AG09309 (cell line): ENCODE measurements around the gene YY1.
A peak's percentile ranks its signal among the peaks of the same experiment; 100 is the strongest.

Experiments used
- DNase-seq: peaks from one replicate; pipeline ENCODE4 v3.0.0-alpha.2; 2010; ENCODE audit warnings: low read depth
- H3K4me3 ChIP-seq: 2 replicates; pipeline ENCODE4 v1.5.1; 2011; ENCODE audit warnings: mild to moderate bottlenecking, low read depth, low read length, moderate library complexity; ENCODE audit not compliant: control insufficient read depth
- TF ChIP-seq, protein P1 (sequence below): IDR thresholded peaks from 2 replicates; pipeline ENCODE4 v1.5.1; 2011; ENCODE audit warnings: mild to moderate bottlenecking, low read depth, low read length, inconsistent platforms; ENCODE audit not compliant: insufficient read depth, control insufficient read depth; ENCODE audit errors: missing control alignments

YY1 gene

DNA sequence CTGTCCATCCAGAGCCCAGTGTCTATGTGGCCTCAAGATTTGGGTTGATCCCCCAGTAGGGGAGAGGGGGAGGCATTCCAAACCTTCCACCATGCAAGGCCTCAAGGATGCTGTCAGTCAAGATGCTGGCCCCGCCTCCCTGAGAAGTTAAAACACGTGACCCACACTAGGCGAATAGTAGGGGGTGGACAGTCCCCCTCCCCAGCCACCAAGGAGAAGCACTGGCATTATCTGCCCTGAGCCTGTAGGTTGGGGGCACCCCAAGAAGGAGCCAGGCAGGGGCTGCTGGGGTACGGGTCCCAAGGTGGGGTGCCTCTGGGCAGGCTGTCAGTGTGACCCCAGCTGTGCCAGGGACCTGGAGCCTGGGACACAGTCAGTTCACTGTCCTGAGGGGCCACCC is 65.0 kb downstream of the YY1 start:
- no peak overlapping the region for H3K4me3 ChIP-seq
- DNase-seq = no peak
- TF ChIP-seq, protein P1, sequence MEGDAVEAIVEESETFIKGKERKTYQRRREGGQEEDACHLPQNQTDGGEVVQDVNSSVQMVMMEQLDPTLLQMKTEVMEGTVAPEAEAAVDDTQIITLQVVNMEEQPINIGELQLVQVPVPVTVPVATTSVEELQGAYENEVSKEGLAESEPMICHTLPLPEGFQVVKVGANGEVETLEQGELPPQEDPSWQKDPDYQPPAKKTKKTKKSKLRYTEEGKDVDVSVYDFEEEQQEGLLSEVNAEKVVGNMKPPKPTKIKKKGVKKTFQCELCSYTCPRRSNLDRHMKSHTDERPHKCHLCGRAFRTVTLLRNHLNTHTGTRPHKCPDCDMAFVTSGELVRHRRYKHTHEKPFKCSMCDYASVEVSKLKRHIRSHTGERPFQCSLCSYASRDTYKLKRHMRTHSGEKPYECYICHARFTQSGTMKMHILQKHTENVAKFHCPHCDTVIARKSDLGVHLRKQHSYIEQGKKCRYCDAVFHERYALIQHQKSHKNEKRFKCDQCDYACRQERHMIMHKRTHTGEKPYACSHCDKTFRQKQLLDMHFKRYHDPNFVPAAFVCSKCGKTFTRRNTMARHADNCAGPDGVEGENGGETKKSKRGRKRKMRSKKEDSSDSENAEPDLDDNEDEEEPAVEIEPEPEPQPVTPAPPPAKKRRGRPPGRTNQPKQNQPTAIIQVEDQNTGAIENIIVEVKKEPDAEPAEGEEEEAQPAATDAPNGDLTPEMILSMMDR = no peak

DNA sequence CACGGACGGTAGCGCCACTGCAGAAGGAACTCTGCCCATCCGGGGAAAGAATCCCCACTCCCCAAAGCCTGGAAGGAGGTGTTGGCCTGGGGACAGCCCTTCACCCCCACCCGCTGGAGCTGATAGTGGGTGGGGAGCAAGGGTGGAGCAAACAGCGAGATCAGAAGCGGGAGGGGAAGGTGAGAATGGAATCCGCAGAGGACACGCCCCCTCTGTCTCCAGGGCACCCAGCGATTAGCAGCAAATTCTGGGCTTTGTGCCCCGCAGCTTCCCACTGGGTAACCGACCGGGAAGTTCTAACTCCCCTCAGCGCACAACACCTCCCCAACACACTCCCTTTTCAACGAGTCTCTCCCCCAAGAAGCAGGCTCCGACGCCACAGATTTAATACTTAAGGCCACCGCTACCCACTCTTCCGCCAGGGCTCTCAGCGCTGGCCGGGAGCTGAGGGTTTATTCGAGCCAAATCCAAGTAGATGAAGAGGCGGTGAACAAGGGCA is 65.9 kb downstream of the YY1 start:
- H3K4me3 ChIP-seq = peak overlapping the region; percentile 63
- TF ChIP-seq, protein P1 = no peak
- no peak for DNase-seq

DNA sequence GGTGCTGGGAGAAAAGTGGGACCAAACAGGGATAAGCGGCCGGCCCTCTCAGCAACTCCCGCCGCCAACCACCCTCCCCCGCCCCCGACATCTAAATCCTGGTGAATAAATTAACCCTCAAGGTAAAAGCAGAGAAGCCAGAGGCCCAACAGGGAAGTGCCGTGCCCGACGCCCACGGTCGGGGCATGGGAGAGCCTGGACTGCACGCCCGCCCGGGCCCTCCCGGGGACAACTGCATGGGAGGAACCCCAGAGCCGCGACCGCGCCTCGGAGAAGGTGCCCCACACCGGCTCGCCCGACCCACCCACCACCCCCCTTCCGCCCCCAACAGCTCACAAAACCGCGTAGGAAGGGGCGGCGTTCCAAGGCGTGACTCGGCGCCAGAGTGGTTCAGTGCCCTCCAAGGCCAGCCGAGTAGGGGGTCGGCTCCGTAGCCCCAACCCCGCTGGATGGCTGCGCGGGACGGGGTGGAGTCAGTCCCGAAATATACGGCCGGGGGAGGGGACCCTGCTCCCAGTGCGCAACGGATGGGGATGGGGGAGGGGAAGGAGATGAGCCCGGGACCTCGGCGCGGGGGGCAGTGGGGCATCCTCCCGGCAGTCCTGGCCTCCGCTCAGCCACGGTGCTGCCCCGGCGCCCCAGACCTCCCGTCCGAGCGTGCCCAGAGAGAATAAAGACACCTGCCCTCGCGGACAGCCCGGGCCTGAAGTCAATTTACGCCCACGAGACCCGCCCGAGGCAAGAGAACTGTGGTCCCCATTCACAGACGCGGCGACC is 66.6 kb downstream of the YY1 start:
- DNase-seq = no peak
- TF ChIP-seq, protein P1 = no peak
- H3K4me3 ChIP-seq = peak overlapping the region; percentile 63

DNA sequence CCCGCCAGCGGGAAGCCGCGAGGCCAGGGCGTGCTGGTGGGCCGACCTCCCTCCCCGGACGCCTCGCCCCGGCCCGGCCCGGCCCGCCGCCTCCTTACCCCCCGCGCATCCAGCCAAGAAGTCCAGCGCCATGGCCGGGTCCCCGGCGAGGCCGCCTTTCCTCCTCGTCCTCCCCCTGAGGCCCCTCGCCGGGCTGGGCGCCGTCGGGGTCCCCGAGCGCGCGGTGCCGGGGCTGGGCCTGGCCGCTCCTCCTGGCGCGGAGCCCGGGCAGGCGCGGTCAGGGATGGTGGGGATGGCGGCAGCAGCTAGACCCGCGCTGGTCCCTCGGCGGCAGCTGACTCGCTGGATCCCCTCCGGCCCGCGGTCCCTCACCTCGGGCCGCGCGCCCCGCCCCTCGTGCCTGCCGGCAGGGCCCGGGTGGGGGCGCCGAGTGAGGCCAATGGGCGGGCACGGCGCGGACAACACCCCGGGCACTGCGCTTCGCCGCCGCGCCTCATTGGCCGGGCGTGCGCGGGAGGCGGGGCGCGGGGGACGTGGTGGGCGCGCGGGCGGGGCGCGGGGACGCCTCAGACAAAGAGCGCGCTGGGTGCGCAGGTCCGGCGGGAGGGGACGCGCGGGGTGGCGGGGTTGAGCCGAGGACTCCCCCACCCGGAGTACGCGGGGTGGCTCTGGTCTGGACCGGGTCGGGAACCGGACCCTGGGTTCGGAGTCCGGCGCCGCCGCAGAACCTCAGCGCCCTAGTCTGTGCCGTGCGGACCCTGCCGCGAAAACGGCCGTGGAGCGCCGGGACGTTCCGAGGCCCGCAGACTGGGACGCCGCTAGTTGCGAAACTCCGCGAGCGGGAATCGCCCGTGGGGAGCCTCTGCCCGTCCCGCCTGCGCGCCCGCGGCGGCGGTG is 67.4 kb downstream of the YY1 start, which contains the start of gene SLC25A29:
TSS of gene SLC25A29 (minus strand) at position 344 of the 897 bp plus-strand sequence. CDS start at position 132, 212 bp downstream.
- TF ChIP-seq, protein P1 = no peak
- DNase-seq = peak; percentile 13
- peak within 1 kb of the TSS; percentile 80 for H3K4me3 ChIP-seq

DNA sequence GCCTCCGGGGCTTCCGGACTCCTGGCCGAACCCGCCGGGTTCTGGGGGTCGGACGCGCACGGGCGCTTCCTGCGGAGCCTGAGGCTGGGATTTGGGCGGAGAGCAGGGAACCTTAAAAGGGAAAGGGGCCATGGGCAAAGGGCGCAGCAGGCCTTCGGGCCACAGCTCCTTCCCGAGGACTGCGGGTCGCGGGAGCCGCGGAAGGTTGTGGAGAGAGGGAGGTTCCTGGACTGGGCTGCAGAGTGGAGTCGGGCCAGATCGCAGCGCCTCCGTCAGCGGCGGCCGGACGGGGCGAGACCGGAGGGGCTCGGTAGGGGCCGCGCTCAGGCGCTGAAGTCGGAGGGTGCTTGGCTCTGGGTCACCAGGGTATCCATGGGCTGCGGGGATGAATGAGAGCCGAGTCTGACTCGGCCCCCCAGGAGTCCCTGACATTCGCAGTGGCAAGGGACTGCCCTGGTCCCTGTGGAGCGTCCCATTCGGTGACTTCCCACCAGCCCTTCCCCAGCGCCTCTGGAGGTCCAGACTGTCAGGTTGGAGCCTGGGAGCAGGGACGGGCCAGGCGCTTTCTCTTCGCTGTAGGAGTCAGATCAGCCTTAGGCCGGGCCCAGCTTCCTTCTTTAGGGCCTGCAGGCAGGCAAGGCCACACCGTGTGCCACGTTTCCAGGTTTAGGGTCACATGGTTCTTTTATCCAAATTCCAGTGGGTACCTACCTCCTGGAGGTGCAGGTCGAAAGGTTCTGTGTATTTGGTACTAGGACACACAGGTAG is 68.2 kb downstream of the YY1 start:
- no peak for DNase-seq
- H3K4me3 ChIP-seq = peak overlapping the region; percentile 80
- TF ChIP-seq, protein P1 = no peak
